Keratinocyte (primary cell): ENCODE results near the gene FARP2. TPM values are rescaled to one million over a fixed set of nuclear protein-coding genes. Genes with fewer than 3 reads are reported as not detected.

Experiments used
- DNase-seq: peaks from one replicate; pipeline ENCODE4 v3.0.0-alpha.2; 2011; ENCODE audit warnings: low read depth, missing footprints, low spot score
- FAIRE-seq: peaks from 2 replicates; lab custom pipeline; 2011; peaks lifted over from hg19 to GRCh38; lab: Jason Lieb, UNC
- H2AFZ ChIP-seq: 2 replicates; pipeline ENCODE4 v1.6.0; 2012; ENCODE audit warnings: low read length, control low read depth, inconsistent platforms; ENCODE audit not compliant: control insufficient read depth
- H3K27ac ChIP-seq: 2 replicates; pipeline ENCODE4 v1.5.1; 2011; ENCODE audit warnings: low read length; ENCODE audit not compliant: control insufficient read depth, insufficient read depth
- H3K27me3 ChIP-seq: 3 replicates; pipeline ENCODE4 v1.6.0; 2011; ENCODE audit warnings: low read length; ENCODE audit not compliant: control insufficient read depth, insufficient read depth; ENCODE audit errors: extremely low read depth
- H3K36me3 ChIP-seq, 2 experiments: 2 replicates in 1 of 2; 3 replicates in 1 of 2; pipeline ENCODE4 v1.5.1; 2011; ENCODE audit warnings: low read length in 2 of 2, mild to moderate bottlenecking in 1 of 2; ENCODE audit not compliant: control insufficient read depth in 2 of 2, insufficient read depth in 2 of 2; ENCODE audit errors: extremely low read depth in 1 of 2
- H3K4me1 ChIP-seq: 3 replicates; pipeline ENCODE4 v1.5.1; 2011; ENCODE audit warnings: low read length; ENCODE audit not compliant: control insufficient read depth, insufficient read depth; ENCODE audit errors: extremely low read depth
- H3K4me2 ChIP-seq: 3 replicates; pipeline ENCODE4 v1.6.0; 2011; ENCODE audit warnings: low read depth, low read length; ENCODE audit not compliant: control insufficient read depth, insufficient read depth; ENCODE audit errors: extremely low read depth
- H3K4me3 ChIP-seq, 3 experiments: fragments of 200-600 bp in 1 of 3; sonication (generic) in 1 of 3; 2 replicates in 2 of 3; 3 replicates in 1 of 3; pipeline ENCODE4 v1.5.1; 2011 to 2016; ENCODE audit warnings: low read length in 3 of 3, mild to moderate bottlenecking in 3 of 3, control low read depth in 2 of 3, inconsistent platforms in 1 of 3, low read depth in 1 of 3, mixed read lengths in 1 of 3, mixed run types in 1 of 3, moderate library complexity in 1 of 3; ENCODE audit not compliant: control insufficient read depth in 2 of 3, insufficient read depth in 2 of 3; ENCODE audit errors: extremely low read depth in 1 of 3
- H3K79me2 ChIP-seq: 2 replicates; pipeline ENCODE4 v1.6.0; 2012; ENCODE audit warnings: low read length; ENCODE audit not compliant: control insufficient read depth, insufficient read depth
- H3K9ac ChIP-seq: 3 replicates; pipeline ENCODE4 v1.6.0; 2011; ENCODE audit warnings: low read length; ENCODE audit not compliant: control insufficient read depth, insufficient read depth; ENCODE audit errors: extremely low read depth
- H3K9me1 ChIP-seq: 3 replicates; pipeline ENCODE4 v1.6.0; 2011; ENCODE audit warnings: low read length; ENCODE audit not compliant: control insufficient read depth, insufficient read depth; ENCODE audit errors: extremely low read depth
- H3K9me3 ChIP-seq: 2 replicates; pipeline ENCODE4 v1.5.1; 2012; ENCODE audit warnings: low read depth, low read length; ENCODE audit not compliant: control insufficient read depth
- H4K20me1 ChIP-seq: 3 replicates; pipeline ENCODE4 v1.6.0; 2011; ENCODE audit warnings: low read length; ENCODE audit not compliant: control insufficient read depth, insufficient read depth; ENCODE audit errors: extremely low read depth
- EZH2 ChIP-seq: IDR thresholded peaks from one replicate; pipeline ENCODE4 v1.6.1; 2012; ENCODE audit warnings: inconsistent platforms, mild to moderate bottlenecking, low read length, moderate library complexity
- dilution Hi-C: fragments of 300-500 bp; cut with MboI; formaldehyde crosslinking; loops from one replicate; pipeline ENCODE4 v1.7.0; 2020; ENCODE audit warnings: low sequenced_read_pairs; ENCODE audit not compliant: extremely low pct_ligation_motif_present
- polyA plus RNA-seq, 5 experiments: library from polyadenylated mRNA; depleted of rRNA in 3 of 5; stranded (reverse) in 3 of 5; stranded (forward) in 1 of 5; unstranded in 1 of 5; fragments of >200 nt; gene quantifications; 1 replicate in 1 of 5; 2 replicates in 3 of 5; 3 replicates in 1 of 5; pipeline versions ENCODE4 v1.2.1 to v1.2.3, GENCODE V29; 2011 to 2012; ENCODE audit warnings: missing spikeins in 2 of 5, low read depth in 1 of 5, low replicate concordance in 1 of 5
- TF ChIP-seq, protein P1 (sequence below), 3 experiments: IDR thresholded peaks in 1 of 3; conservative IDR thresholded peaks in 1 of 3; optimal IDR thresholded peaks in 1 of 3; 2 replicates in 2 of 3; 3 replicates in 1 of 3; pipeline versions ENCODE3 to v1.5.1; 2011; ENCODE audit warnings: low read length in 3 of 3, mild to moderate bottlenecking in 3 of 3, moderate library complexity in 2 of 3, control low read depth in 1 of 3, inconsistent platforms in 1 of 3; ENCODE audit not compliant: insufficient read depth in 2 of 3; ENCODE audit errors: extremely low read depth in 1 of 3

Gene FARP2
- polyA plus RNA-seq, 1 donor (not counting 4 experiments of a cell fraction or from before 2014, with no cell fraction given) = 39.3 TPM

DNA sequence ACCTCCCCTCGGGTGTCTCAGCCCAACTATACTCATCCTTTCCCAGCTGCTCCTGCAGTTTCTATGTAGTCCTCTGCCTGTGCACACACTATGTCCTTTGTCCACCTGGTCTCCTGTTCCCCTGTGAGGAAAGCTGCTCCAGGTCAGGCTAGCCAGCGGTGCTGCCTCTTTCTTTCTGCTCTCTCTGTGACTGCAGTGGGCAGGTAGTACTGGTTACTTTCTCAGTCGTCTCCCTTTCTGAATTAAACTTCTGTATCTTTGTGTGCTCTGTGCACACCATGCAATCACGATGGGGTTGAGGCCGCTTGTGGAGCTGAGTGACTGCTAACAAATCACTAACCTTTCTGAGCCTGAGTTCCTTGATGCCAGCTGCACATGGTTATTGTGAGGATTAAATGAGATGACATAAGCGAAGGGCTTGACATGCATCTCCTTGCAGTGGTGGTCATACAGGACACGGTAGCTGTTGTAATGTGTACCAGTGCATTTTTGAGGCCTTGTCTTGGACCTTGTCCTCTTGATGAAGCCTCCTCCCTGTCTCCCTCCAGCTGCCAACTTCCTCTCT is 3.5 kb downstream of the FARP2 start:
- Histone ChIP-seq H3K9me1 (no peaks in the 10 kb centered on the region), H3K4me3 (no peak overlapping the region), H2AFZ (no peak overlapping the region), H3K27ac (no peak overlapping the region), H3K4me2 (no peak overlapping the region), H3K4me1 (peaks cover 10% of the 10 kb centered on the region), H3K27me3 (no peaks in the 10 kb centered on the region), H3K9me3 (no peaks in the 10 kb centered on the region), H3K9ac (no peak overlapping the region), H3K79me2 (peaks cover 63% of the 10 kb centered on the region), H3K36me3 (peaks cover 1 to 6% of the 10 kb centered on the region in 2 experiments), H4K20me1 (peaks cover 3% of the 10 kb centered on the region)
- DNase-seq = no peak
- dilution Hi-C loops = no loop called here
- TF ChIP-seq EZH2 = no peak
- TF ChIP-seq, protein P1, sequence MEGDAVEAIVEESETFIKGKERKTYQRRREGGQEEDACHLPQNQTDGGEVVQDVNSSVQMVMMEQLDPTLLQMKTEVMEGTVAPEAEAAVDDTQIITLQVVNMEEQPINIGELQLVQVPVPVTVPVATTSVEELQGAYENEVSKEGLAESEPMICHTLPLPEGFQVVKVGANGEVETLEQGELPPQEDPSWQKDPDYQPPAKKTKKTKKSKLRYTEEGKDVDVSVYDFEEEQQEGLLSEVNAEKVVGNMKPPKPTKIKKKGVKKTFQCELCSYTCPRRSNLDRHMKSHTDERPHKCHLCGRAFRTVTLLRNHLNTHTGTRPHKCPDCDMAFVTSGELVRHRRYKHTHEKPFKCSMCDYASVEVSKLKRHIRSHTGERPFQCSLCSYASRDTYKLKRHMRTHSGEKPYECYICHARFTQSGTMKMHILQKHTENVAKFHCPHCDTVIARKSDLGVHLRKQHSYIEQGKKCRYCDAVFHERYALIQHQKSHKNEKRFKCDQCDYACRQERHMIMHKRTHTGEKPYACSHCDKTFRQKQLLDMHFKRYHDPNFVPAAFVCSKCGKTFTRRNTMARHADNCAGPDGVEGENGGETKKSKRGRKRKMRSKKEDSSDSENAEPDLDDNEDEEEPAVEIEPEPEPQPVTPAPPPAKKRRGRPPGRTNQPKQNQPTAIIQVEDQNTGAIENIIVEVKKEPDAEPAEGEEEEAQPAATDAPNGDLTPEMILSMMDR (optimal IDR thresholded peaks at IDR 0.05 in 1 of 3, IDR thresholded peaks at IDR 0.05 in 1 of 3, conservative IDR thresholded peaks at IDR 0.05 in 1 of 3; ENCODE audit: extremely low read depth in 1 of 3, insufficient read depth in 2 of 3, low read length in 3 of 3) = no peak
- no peak for FAIRE-seq

DNA sequence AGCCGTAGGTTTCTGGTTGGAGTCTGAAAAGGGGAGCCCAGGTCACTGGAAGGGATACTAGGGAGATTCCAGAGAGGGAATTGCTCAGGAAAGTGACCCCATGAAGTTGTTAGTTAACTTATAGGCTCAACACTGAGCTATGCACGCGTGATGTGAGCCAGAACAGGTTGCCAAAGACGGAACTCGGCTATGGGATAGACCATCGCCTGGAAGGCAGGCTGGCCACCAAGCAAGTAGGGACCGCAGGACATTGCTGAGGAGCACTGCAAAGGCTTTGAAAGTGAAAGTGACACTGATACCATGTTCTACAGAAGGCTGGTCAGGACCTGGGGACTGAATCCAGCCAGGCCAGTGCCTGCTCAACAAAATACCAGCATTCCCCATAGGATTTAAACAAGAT is 7.3 kb downstream of the FARP2 start:
- Histone ChIP-seq H3K79me2 (peaks cover 67% of the 10 kb centered on the region), H3K4me2 (no peak overlapping the region), H3K27ac (no peak overlapping the region), H2AFZ (no peak overlapping the region), H3K9me3 (no peaks in the 10 kb centered on the region), H4K20me1 (peaks cover 3% of the 10 kb centered on the region), H3K27me3 (no peaks in the 10 kb centered on the region), H3K36me3 (peaks cover 0 to 5% of the 10 kb centered on the region in 2 experiments), H3K4me3 (no peak overlapping the region), H3K9me1 (peaks cover 2% of the 10 kb centered on the region), H3K9ac (no peak overlapping the region), H3K4me1 (no peaks in the 10 kb centered on the region)
- dilution Hi-C loops = no loop called here
- TF ChIP-seq, protein P1 (optimal IDR thresholded peaks at IDR 0.05 in 1 of 3, IDR thresholded peaks at IDR 0.05 in 1 of 3, conservative IDR thresholded peaks at IDR 0.05 in 1 of 3; ENCODE audit: extremely low read depth in 1 of 3, insufficient read depth in 2 of 3, low read length in 3 of 3) = no peak
- no peak for TF ChIP-seq EZH2
- no peak for FAIRE-seq
- no peak for DNase-seq
